H1 (cell line): ENCODE data around the gene SLC8B1. TPM values are rescaled to one million over a fixed set of nuclear protein-coding genes. Genes with fewer than 3 reads are reported as not detected.

ENCODE experiments used
- CTCF ChIA-PET: fragments of 300-600 bp; sonication (Branson Sonifier 250); formaldehyde crosslinking; loops from one replicate; lab custom pipeline; 2021; ENCODE audit not compliant: partially characterized antibody; lab: Charles Lee
- POLR2A ChIA-PET: fragments of 300-600 bp; sonication (Branson Sonifier 250); formaldehyde crosslinking; loops from one replicate; lab custom pipeline; 2021; ENCODE audit warnings: inconsistent platforms; ENCODE audit not compliant: partially characterized antibody; lab: Charles Lee
- DNase-seq, 2 experiments: peaks; one replicate each; pipeline versions ENCODE4 v3.0.0 to v3.0.0-alpha.2; 2010 to 2022; ENCODE audit warnings: low spot score in 2 of 2, low read depth in 1 of 2, mixed read lengths in 1 of 2
- FAIRE-seq: peaks from 2 replicates; lab custom pipeline; 2011; peaks lifted over from hg19 to GRCh38; lab: Jason Lieb, UNC
- H2AFZ ChIP-seq: 2 replicates; pipeline ENCODE4 v1.8.1; 2012; ENCODE audit warnings: low read length, inconsistent platforms
- H2AK5ac ChIP-seq: 2 replicates; pipeline ENCODE4 v1.6.1; 2013; ENCODE audit warnings: low read depth, low read length
- H2BK120ac ChIP-seq: replicated peaks from 2 replicates; pipeline ENCODE3; 2013; ENCODE audit warnings: low read depth, low read length, inconsistent platforms
- H2BK12ac ChIP-seq: 2 replicates; pipeline ENCODE4 v1.6.1; 2013; ENCODE audit warnings: low read depth, low read length
- H2BK15ac ChIP-seq: 2 replicates; pipeline ENCODE4 v1.6.1; 2013; ENCODE audit warnings: low read length
- H2BK20ac ChIP-seq: 2 replicates; pipeline ENCODE4 v1.6.1; 2013; ENCODE audit warnings: low read length
- H2BK5ac ChIP-seq: 2 replicates; pipeline ENCODE4 v1.6.1; 2013; ENCODE audit warnings: low read depth, low read length
- H3K14ac ChIP-seq: 2 replicates; pipeline ENCODE4 v1.6.1; 2013; ENCODE audit warnings: inconsistent platforms; ENCODE audit not compliant: insufficient read length
- H3K18ac ChIP-seq: 2 replicates; pipeline ENCODE4 v1.6.1; 2013; ENCODE audit warnings: low read length; ENCODE audit errors: extremely low read depth
- H3K23ac ChIP-seq: 2 replicates; pipeline ENCODE4 v1.6.1; 2013; ENCODE audit warnings: inconsistent platforms; ENCODE audit not compliant: insufficient read length
- H3K23me2 ChIP-seq: 2 replicates; pipeline ENCODE4 v1.6.1; 2013; ENCODE audit warnings: low read depth, low read length
- H3K27ac ChIP-seq: 2 replicates; pipeline ENCODE4 v1.6.1; 2011; ENCODE audit warnings: low read depth, low read length, inconsistent platforms
- H3K27me3 ChIP-seq, 4 experiments: replicated peaks in 1 of 4; 1 replicate in 1 of 4; 2 replicates in 3 of 4; pipeline versions ENCODE4 v1.6.1 to v1.8.1; 2011 to 2013; ENCODE audit warnings: low read length in 3 of 4, mild to moderate bottlenecking in 3 of 4, inconsistent platforms in 2 of 4, mixed read lengths in 2 of 4, moderate library complexity in 1 of 4; ENCODE audit not compliant: control insufficient read depth in 3 of 4, insufficient read depth in 3 of 4; ENCODE audit errors: extremely low read depth in 1 of 4
- H3K36me3 ChIP-seq, 4 experiments: 2 replicates each; pipeline versions ENCODE4 v1.6.1 to v1.8.1; 2011 to 2013; ENCODE audit warnings: mild to moderate bottlenecking in 4 of 4, low read length in 3 of 4, moderate library complexity in 2 of 4, control low read depth in 1 of 4, inconsistent platforms in 1 of 4; ENCODE audit not compliant: insufficient read depth in 4 of 4, control insufficient read depth in 2 of 4
- H3K4ac ChIP-seq: replicated peaks from 2 replicates; pipeline ENCODE3; 2013; ENCODE audit warnings: low read length, low read depth, mixed read lengths, inconsistent platforms; ENCODE audit not compliant: insufficient read length
- H3K4me1 ChIP-seq, 4 experiments: replicated peaks in 1 of 4; 1 replicate in 1 of 4; 2 replicates in 3 of 4; pipeline versions ENCODE4 v1.6.1 to v1.8.1; 2011 to 2013; ENCODE audit warnings: low read length in 3 of 4, inconsistent platforms in 2 of 4, mixed read lengths in 1 of 4; ENCODE audit not compliant: insufficient read depth in 4 of 4, control insufficient read depth in 3 of 4
- H3K4me2 ChIP-seq, 2 experiments: 2 replicates each; pipeline versions ENCODE4 v1.6.1 to v1.8.1; 2011 to 2013; ENCODE audit warnings: low read depth in 2 of 2, low read length in 2 of 2, control low read depth in 1 of 2, inconsistent platforms in 1 of 2, mild to moderate bottlenecking in 1 of 2; ENCODE audit not compliant: insufficient read depth in 1 of 2
- H3K4me3 ChIP-seq, 4 experiments: fragments of 200-600, 300-600 bp in 1 of 4; sonication (generic), shearing (Covaris generic), sonication (Bioruptor Twin) in 1 of 4; 2 replicates each; pipeline versions ENCODE4 v1.5.1 to v1.8.1; 2011 to 2016; ENCODE audit warnings: low read length in 4 of 4, low read depth in 3 of 4, control low read depth in 2 of 4, inconsistent platforms in 2 of 4, mild to moderate bottlenecking in 2 of 4, mixed read lengths in 1 of 4, moderate library complexity in 1 of 4; ENCODE audit not compliant: insufficient read depth in 2 of 4; ENCODE audit errors: extremely low read depth in 1 of 4
- H3K56ac ChIP-seq: replicated peaks from 2 replicates; pipeline ENCODE3; 2013; ENCODE audit warnings: low read depth, mild to moderate bottlenecking, mixed read lengths, low read length, inconsistent platforms; ENCODE audit not compliant: insufficient read length
- H3K79me1 ChIP-seq: 2 replicates; pipeline ENCODE4 v1.6.1; 2013; ENCODE audit warnings: low read depth, low read length, control low read depth
- H3K79me2 ChIP-seq, 2 experiments: 2 replicates each; pipeline versions ENCODE4 v1.6.1 to v1.8.1; 2012 to 2013; ENCODE audit warnings: low read length in 2 of 2, mild to moderate bottlenecking in 2 of 2, inconsistent platforms in 1 of 2; ENCODE audit not compliant: insufficient read depth in 2 of 2, control insufficient read depth in 1 of 2
- H3K9ac ChIP-seq, 4 experiments: replicated peaks in 1 of 4; 1 replicate in 1 of 4; 2 replicates in 3 of 4; pipeline versions ENCODE4 v1.6.1 to v1.8.1; 2011 to 2013; ENCODE audit warnings: low read depth in 3 of 4, low read length in 3 of 4, control low read depth in 2 of 4, mild to moderate bottlenecking in 2 of 4, moderate library complexity in 2 of 4, inconsistent platforms in 1 of 4; ENCODE audit errors: extremely low read depth in 1 of 4
- H3K9me3 ChIP-seq, 2 experiments: 2 replicates each; pipeline versions ENCODE4 v1.6.1 to v1.8.1; 2012 to 2013; ENCODE audit warnings: mild to moderate bottlenecking in 2 of 2, moderate library complexity in 2 of 2, control low read depth in 1 of 2, inconsistent platforms in 1 of 2, low read depth in 1 of 2, low read length in 1 of 2, mixed read lengths in 1 of 2; ENCODE audit not compliant: insufficient read depth in 2 of 2
- H4K20me1 ChIP-seq, 2 experiments: replicated peaks in 1 of 2; 2 replicates each; pipeline versions ENCODE3 to v1.8.1; 2011 to 2013; ENCODE audit warnings: inconsistent platforms in 2 of 2, low read length in 2 of 2, mild to moderate bottlenecking in 1 of 2; ENCODE audit not compliant: insufficient read depth in 2 of 2, control insufficient read depth in 1 of 2
- H4K5ac ChIP-seq: 2 replicates; pipeline ENCODE4 v1.6.1; 2013; ENCODE audit warnings: low read length, low read depth, mixed read lengths, inconsistent platforms; ENCODE audit not compliant: insufficient read length
- H4K8ac ChIP-seq: 2 replicates; pipeline ENCODE4 v1.8.0; 2013; ENCODE audit warnings: mild to moderate bottlenecking, moderate library complexity, low read length, inconsistent platforms; ENCODE audit not compliant: insufficient read depth; ENCODE audit errors: extremely low read depth
- H4K91ac ChIP-seq: replicated peaks from 2 replicates; pipeline ENCODE3; 2013; ENCODE audit warnings: low read length, mixed read lengths, inconsistent platforms; ENCODE audit not compliant: insufficient read length
- ASH2L ChIP-seq: fragments of 200-600, 300-600 bp; sonication (generic); IDR thresholded peaks from one replicate; pipeline ENCODE4 v1.7.1; 2017; ENCODE audit warnings: low read length
- CTBP2 ChIP-seq: IDR thresholded peaks from 2 replicates; pipeline ENCODE4 v1.7.0; 2011; ENCODE audit warnings: borderline replicate concordance, mild to moderate bottlenecking, moderate library complexity, mixed read lengths, low read length; ENCODE audit not compliant: insufficient read depth, insufficient read length
- EZH2 ChIP-seq: fragments of 200-600 bp; sonication (generic); IDR thresholded peaks from 2 replicates; pipeline ENCODE4 v1.7.1; 2012; ENCODE audit warnings: low read depth, mild to moderate bottlenecking, moderate library complexity, low read length, inconsistent platforms; ENCODE audit not compliant: severe bottlenecking
- GABPA ChIP-seq: IDR thresholded peaks from 2 replicates; pipeline ENCODE4 v1.6.1; 2011; ENCODE audit warnings: mild to moderate bottlenecking, low read length, moderate library complexity, borderline replicate concordance; ENCODE audit not compliant: insufficient read depth
- JUND ChIP-seq: IDR thresholded peaks from 2 replicates; pipeline ENCODE4 v1.6.1; 2011; ENCODE audit warnings: mild to moderate bottlenecking, improper control_type of control experiment, low read length
- MAFK ChIP-seq: IDR thresholded peaks from 2 replicates; pipeline ENCODE4 v1.6.1; 2012; ENCODE audit warnings: low read depth, mild to moderate bottlenecking, improper control_type of control experiment, low read length
- MAX ChIP-seq: IDR thresholded peaks from 2 replicates; pipeline ENCODE4 v1.6.1; 2012; ENCODE audit warnings: inconsistent platforms
- PHF8 ChIP-seq: fragments of 200-600 bp; sonication (generic); conservative IDR thresholded peaks from 2 replicates; pipeline ENCODE4 v1.7.1; 2012; ENCODE audit warnings: low read depth, mild to moderate bottlenecking, inconsistent platforms, low read length, moderate library complexity
- RFX5 ChIP-seq: IDR thresholded peaks from 2 replicates; pipeline ENCODE4 v1.6.1; 2011; ENCODE audit warnings: low read depth, low read length, improper control_type of control experiment, borderline replicate concordance
- SAP30 ChIP-seq: fragments of 300-600 bp; sonication (generic); IDR thresholded peaks from 2 replicates; pipeline ENCODE4 v1.7.1; 2012; ENCODE audit warnings: low read length, moderate library complexity, mild to moderate bottlenecking, inconsistent platforms; ENCODE audit not compliant: insufficient read depth, insufficient replicate concordance
- SIRT6 ChIP-seq: IDR thresholded peaks from one replicate; pipeline ENCODE4 v1.7.1; 2012; ENCODE audit warnings: low read length, inconsistent platforms
- TAF7 ChIP-seq: optimal IDR thresholded peaks from 2 replicates; pipeline ENCODE3; 2011; ENCODE audit warnings: low read depth, mild to moderate bottlenecking, inconsistent platforms, low read length, moderate library complexity, borderline replicate concordance
- TEAD4 ChIP-seq: IDR thresholded peaks from 2 replicates; pipeline ENCODE4 v1.6.1; 2012; ENCODE audit warnings: low read depth, low read length, inconsistent platforms, mixed read lengths
- USF2 ChIP-seq: IDR thresholded peaks from 2 replicates; pipeline ENCODE4 v1.6.1; 2011; ENCODE audit warnings: low read length, improper control_type of control experiment
- polyA plus RNA-seq, 7 experiments: library from polyadenylated mRNA; depleted of rRNA in 3 of 7; stranded (reverse) in 5 of 7; unstranded in 2 of 7; fragments of >200 nt in 5 of 7; fragments of 200-250 nt in 2 of 7; gene quantifications; 1 replicate in 5 of 7; 2 replicates in 1 of 7; 4 replicates in 1 of 7; pipeline versions ENCODE4 v1.2.1 to v1.2.3, GENCODE V29; 2011 to 2013; ENCODE audit warnings: missing spikeins in 2 of 7, mixed read lengths in 2 of 7
- total RNA-seq: library from RNA; stranded (reverse); fragmentation: NEBNext Ultra II Directional; extraction: Animal tissue kit (Norgen Biotek cat#: 25700); gene quantifications from 2 replicates; pipeline ENCODE4 v1.2.1, GENCODE V29; 2021

Gene SLC8B1
- total and polyA plus RNA-seq, 2 of the 8 experiments (the other 6 are each of a cell fraction or from before 2014, with no cell fraction given) = 11.2 to 19.1 TPM

- H3K23me2 ChIP-seq = no peaks in the 10 kb centered on the region
- H2BK12ac ChIP-seq = no peak overlapping the region
- no peak overlapping the region for H2BK15ac ChIP-seq
- no peak for FAIRE-seq
- no peak for DNase-seq
- H3K18ac ChIP-seq = no peak overlapping the region
- no peak overlapping the region for H4K91ac ChIP-seq
- no peak overlapping the region for H3K4me2 ChIP-seq
- H3K4me3 ChIP-seq = no peak overlapping the region
- H2AK5ac ChIP-seq = no peak overlapping the region
- peaks cover 0 to 3% (median 0%) of the 10 kb centered on the region in 4 experiments; a peak in 4 of 7 replicates for H3K4me1 ChIP-seq
- no peak overlapping the region for H4K5ac ChIP-seq
- no peak overlapping the region for H2BK20ac ChIP-seq
- no peaks in the 10 kb centered on the region for H3K79me1 ChIP-seq
- ChIA-PET CTCF (no interaction called here), POLR2A (interaction anchor here (1.4 kb wide), 1 partner anchor 17 kb away, joined by 3 read pairs; no protein-coding TSS in a partner anchor)
- H2BK120ac ChIP-seq = no peak overlapping the region
- H4K8ac ChIP-seq = no peak overlapping the region
- H2AFZ ChIP-seq = no peak overlapping the region
- H3K79me2 ChIP-seq = no peaks in the 10 kb centered on the region
- no peak overlapping the region for H3K27ac ChIP-seq
- no peaks in the 10 kb centered on the region for H3K9me3 ChIP-seq
- H3K9ac ChIP-seq = no peak overlapping the region
- H4K20me1 ChIP-seq = no peaks in the 10 kb centered on the region
- no peak overlapping the region for H3K56ac ChIP-seq
- no peak overlapping the region for H2BK5ac ChIP-seq
- H3K36me3 ChIP-seq = no peaks in the 10 kb centered on the region
- H3K27me3 ChIP-seq = no peaks in the 10 kb centered on the region
- no peak overlapping the region for H3K4ac ChIP-seq
- no peak overlapping the region for H3K23ac ChIP-seq
- no peak overlapping the region for H3K14ac ChIP-seq
- TF ChIP-seq GABPA (no peak), MAFK (no peak), RFX5 (no peak), TAF7 (no peak), EZH2 (no peak), USF2 (no peak), SAP30 (no peak), ASH2L (no peak), PHF8 (no peak), TEAD4 (no peak), CTBP2 (no peak), MAX (no peak), JUND (no peak), SIRT6 (no peak)
Observed at GRCh38 chr12:113262710-113263109, 72.2 kb downstream of the SLC8B1 start.
